Ascending aorta (tissue), 2 donors: ENCODE results near the gene MAN2A1. TPM values are rescaled to one million over a fixed set of nuclear protein-coding genes. Genes with fewer than 3 reads are reported as not detected.

Source experiments
- DNase-seq, 2 donors: peaks; one replicate each; pipeline ENCODE4 v3.0.0-alpha.2; 2019; ENCODE audit warnings: low spot score in 2 of 2
- H3K27ac ChIP-seq, 2 donors: fragments of 200-600 bp; sonication (generic); one replicate each; pipeline ENCODE4 v1.5.1; 2016 to 2017; ENCODE audit warnings: mild to moderate bottlenecking in 1 of 2
- H3K27me3 ChIP-seq: fragments of 200-600 bp; sonication (generic); one replicate; pipeline ENCODE4 v1.5.1; 2017
- H3K36me3 ChIP-seq, 2 donors: fragments of 200-600 bp; sonication (generic); one replicate each; pipeline ENCODE4 v1.5.1; 2016
- H3K4me1 ChIP-seq, 2 donors: fragments of 200-600 bp; sonication (generic); one replicate each; pipeline ENCODE4 v1.5.1; 2016 to 2017; ENCODE audit warnings: mild to moderate bottlenecking in 1 of 2
- H3K4me3 ChIP-seq, 2 donors: fragments of 200-600 bp; sonication (generic); one replicate each; pipeline ENCODE4 v1.5.1; 2016 to 2017; ENCODE audit warnings: mild to moderate bottlenecking in 1 of 2
- H3K9me3 ChIP-seq, 2 donors: fragments of 200-600 bp; sonication (generic); one replicate each; pipeline ENCODE4 v1.5.1; 2016
- CTCF ChIP-seq, 3 experiments: fragments of 200-600 bp in 2 of 3; fragments of 450-650 bp in 1 of 3; sonication (generic) in 2 of 3; IDR thresholded peaks; one replicate each; pipeline ENCODE4 v1.5.1; 2016 to 2019; ENCODE audit warnings: antibody characterized with exemption in 3 of 3, mild to moderate bottlenecking in 1 of 3, moderate library complexity in 1 of 3
- intact Hi-C: fragments of 100-400 bp; cut with DNase I; formaldehyde crosslinking; loops from one replicate; pipeline ENCODE4 v1.15.1; 2023
- total RNA-seq: library from RNA; depleted of rRNA; stranded (reverse); fragments of >200 nt; gene quantifications from one replicate; pipeline ENCODE4 v1.1.0, GENCODE V29; 2016

The MAN2A1 gene
- total RNA-seq, 1 donor from 2014 or later, result 37.0 TPM

DNA sequence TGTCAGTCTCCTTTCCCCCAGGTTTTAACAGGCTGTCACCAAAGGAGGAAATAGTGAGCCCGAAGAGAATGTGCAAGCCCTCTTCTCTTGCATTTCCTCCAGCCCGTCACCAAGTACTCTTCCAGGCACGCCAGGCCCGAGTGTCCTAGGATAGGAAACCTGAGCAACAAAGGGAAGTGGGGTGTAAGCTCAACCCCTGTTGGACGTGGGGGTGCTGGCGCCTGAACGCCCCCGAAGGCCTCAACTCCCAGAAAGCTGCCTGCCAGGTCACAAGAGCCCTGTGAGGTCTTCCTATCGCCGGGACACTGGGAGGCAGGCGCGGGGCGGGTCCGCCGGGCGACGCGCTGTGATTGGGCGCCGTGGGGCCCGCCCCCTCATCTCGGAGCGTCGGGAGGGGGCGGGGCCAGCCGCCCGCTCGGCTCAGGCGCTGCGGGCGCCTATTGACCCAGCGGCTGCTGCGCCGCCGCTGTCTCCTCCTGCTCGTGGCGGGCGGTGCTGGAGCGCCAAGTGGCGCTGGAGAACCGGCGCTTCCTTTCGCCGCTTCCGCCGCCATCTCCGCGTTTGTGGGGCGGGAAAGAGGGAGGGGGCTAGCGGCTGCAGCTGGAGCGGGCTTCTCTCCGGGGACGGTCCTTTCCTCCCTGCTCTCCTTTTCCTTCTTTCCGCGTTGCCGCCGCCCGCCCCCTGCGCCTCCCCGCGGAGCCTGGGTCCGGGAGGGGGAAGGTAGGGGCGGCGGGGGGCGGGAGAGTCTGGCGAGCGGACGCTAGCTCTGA lies 572 bp upstream of the MAN2A1 start:
- peak in 1 of 3 experiments; percentile 9 for TF ChIP-seq CTCF (IDR thresholded peaks at IDR 0.05)
- peaks cover 0 to 4% of the 10 kb centered on the region in 2 donors for H3K9me3 ChIP-seq
- peaks cover 6 to 15% of the 10 kb centered on the region in 2 donors for H3K4me1 ChIP-seq
- H3K27me3 ChIP-seq, result no peaks in the 10 kb centered on the region
- no peaks in the 10 kb centered on the region for H3K36me3 ChIP-seq
- DNase-seq, result peak; percentile 33 to 92
- H3K4me3 ChIP-seq, result peak overlapping the region; percentile 87 to 98
- intact Hi-C loops, result loop anchor here (1.0 to 5.0 kb wide), 2 partner anchors 279 to 298 kb away; no protein-coding TSS in a partner anchor
- H3K27ac ChIP-seq, result peak overlapping the region; percentile 99 to 100

DNA sequence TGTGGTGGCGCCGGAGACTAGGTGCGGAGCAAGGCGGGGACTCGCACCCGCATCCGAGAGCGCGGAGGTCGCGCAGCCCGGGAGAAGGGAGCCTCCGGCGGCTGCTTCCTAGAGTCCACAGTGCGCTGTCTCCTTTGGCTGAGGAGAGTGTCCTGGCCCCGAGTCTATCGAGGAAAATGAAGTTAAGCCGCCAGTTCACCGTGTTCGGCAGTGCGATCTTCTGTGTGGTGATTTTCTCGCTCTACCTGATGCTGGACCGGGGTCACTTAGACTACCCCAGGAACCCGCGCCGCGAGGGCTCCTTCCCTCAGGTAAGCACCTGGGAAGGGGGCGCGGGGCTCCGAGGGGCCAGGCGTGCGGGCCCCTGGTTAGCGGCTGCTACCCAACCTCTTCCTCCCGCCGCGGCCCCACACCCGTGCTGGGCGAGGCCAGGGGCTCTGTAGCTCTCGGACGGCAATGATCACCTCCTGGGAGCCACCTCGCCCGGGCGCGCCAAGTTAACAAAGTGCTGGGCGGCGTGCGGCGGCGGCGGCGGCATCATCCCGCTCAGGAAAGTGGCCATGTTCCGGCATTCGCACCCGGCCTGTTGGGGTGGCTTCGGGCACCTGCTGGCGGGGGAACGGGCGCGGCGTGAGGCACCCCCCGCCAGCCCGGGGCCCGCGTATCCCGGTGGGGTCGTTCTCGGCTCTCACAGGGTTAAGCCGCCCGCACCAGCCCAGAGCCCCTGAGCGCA lies 681 bp downstream of the MAN2A1 start:
- peak in 1 of 2 donors; percentile 70 for DNase-seq
- Histone ChIP-seq H3K27ac (peak overlapping the region; percentile 99 to 100), H3K36me3 (no peaks in the 10 kb centered on the region), H3K9me3 (peaks cover 0 to 4% of the 10 kb centered on the region in 2 donors), H3K27me3 (no peaks in the 10 kb centered on the region), H3K4me1 (peaks cover 6 to 26% of the 10 kb centered on the region in 2 donors), H3K4me3 (peak overlapping the region; percentile 87 to 98)
- no peak for TF ChIP-seq CTCF (IDR thresholded peaks at IDR 0.05)
- intact Hi-C loops, result loop anchor here (2.0 to 10.0 kb wide), 9 partner anchors 54 to 1054 kb away; no protein-coding TSS in a partner anchor

DNA sequence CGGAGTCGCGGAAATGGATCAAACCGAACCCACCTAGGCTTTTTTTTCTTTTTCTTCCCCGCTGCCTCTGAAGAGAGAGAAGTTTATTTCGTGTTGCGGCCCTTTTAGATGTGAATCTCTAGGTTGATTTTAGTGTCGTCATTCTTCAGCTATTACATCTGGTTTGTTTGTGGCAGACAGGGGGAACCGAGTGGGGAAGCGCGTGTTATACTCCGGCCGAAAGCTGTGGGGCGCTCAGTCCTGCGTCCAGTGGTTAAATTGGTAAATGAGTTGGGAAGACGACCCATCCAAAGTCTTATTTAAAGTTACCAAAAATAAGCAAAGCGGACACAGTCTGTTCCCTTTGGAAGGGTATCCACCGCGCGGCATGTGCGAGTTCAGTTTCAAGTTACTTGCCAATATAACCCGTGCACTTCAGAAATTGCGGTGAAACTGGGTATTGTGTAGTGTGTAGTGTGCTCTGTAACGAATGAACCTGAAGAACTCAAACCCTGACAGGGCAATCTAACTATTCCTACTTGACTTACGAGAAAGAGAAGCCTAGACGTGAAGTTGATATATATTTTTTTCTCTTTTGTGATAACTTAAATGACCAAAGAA lies 1.3 kb downstream of the MAN2A1 start:
- intact Hi-C loops, result loop anchor here (2.0 to 10.0 kb wide), 9 partner anchors 54 to 1054 kb away; no protein-coding TSS in a partner anchor
- TF ChIP-seq CTCF (IDR thresholded peaks at IDR 0.05), result peak; percentile 66 to 91 (median 69)
- Histone ChIP-seq H3K27me3 (no peaks in the 10 kb centered on the region), H3K9me3 (peaks cover 0 to 4% of the 10 kb centered on the region in 2 donors), H3K4me3 (peak overlapping the region; percentile 87 to 98), H3K27ac (peak overlapping the region; percentile 99 to 100), H3K4me1 (peaks cover 6 to 32% of the 10 kb centered on the region in 2 donors), H3K36me3 (no peaks in the 10 kb centered on the region)
- peak in 1 of 2 donors; percentile 86 for DNase-seq

DNA sequence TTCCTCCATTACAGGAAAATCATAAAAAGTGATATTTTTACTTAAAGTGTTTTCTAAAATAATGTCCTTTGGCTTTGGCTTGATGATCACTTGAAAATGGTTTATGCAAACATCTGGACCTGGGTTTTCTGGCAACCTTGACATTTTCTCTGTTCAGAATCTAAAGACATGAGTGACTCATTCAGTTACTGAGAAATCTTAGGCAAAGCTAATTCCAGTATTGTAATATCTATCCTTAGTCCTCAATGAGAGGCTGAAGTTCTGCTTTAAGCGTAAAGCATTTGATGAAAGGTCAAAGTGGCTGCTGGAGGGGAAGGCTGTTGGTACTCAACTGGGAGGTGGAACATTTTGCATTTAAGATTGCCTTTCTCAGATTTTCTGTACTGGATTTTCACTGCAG lies 2.3 kb downstream of the MAN2A1 start:
- H3K27ac ChIP-seq, result peak overlapping the region in 1 of 2 donors; percentile 100
- TF ChIP-seq CTCF (IDR thresholded peaks at IDR 0.05), result no peak
- no peaks in the 10 kb centered on the region for H3K36me3 ChIP-seq
- H3K4me3 ChIP-seq, result peak overlapping the region; percentile 87 to 98
- H3K4me1 ChIP-seq, result peaks cover 6 to 32% of the 10 kb centered on the region in 2 donors
- peaks cover 0 to 4% of the 10 kb centered on the region in 2 donors for H3K9me3 ChIP-seq
- DNase-seq, result no peak
- H3K27me3 ChIP-seq, result no peaks in the 10 kb centered on the region
- intact Hi-C loops, result loop anchor here (2.0 to 10.0 kb wide), 9 partner anchors 53 to 1053 kb away; no protein-coding TSS in a partner anchor

GRCh38 chr5:109692852-109693251 lies 3.1 kb downstream of the MAN2A1 start:
- DNase-seq, result no peak
- Histone ChIP-seq H3K4me3 (peak overlapping the region; percentile 87 to 98), H3K9me3 (peaks cover 0 to 3% of the 10 kb centered on the region in 2 donors), H3K4me1 (peaks cover 6 to 33% of the 10 kb centered on the region in 2 donors), H3K36me3 (no peaks in the 10 kb centered on the region), H3K27ac (peak overlapping the region; percentile 42 to 100), H3K27me3 (no peaks in the 10 kb centered on the region)
- intact Hi-C loops, result loop anchor here (5.0 to 10.0 kb wide), 7 partner anchors 94 to 1052 kb away; no protein-coding TSS in a partner anchor
- no peak for TF ChIP-seq CTCF (IDR thresholded peaks at IDR 0.05)
